GM12801 (cell line): ENCODE results near the gene OASL.

Source experiments
- CTCF ChIP-seq: IDR thresholded peaks from one replicate; pipeline ENCODE4 v1.5.1; 2011; ENCODE audit warnings: control low read depth; ENCODE audit not compliant: insufficient read length; ENCODE audit errors: extremely low read depth

Gene OASL

DNA sequence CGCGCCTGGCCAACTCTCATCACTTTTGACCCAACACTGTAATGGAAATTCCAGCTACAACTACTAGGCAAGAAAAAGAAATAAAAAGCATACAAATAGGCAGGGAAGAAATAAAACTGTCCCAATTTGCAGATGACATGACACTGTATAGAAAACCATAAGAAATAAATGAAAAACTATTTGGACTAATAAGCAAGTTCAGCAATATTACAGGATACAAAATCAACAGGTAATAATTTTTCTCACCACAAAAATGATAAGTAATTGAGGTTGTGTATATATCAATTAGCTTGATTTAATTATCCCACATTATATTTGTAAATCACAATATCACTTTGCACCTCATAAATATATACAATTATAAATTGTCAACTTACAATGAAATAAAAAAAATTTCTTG lies 41.9 kb upstream of the OASL start:
- TF ChIP-seq CTCF = no peak

DNA sequence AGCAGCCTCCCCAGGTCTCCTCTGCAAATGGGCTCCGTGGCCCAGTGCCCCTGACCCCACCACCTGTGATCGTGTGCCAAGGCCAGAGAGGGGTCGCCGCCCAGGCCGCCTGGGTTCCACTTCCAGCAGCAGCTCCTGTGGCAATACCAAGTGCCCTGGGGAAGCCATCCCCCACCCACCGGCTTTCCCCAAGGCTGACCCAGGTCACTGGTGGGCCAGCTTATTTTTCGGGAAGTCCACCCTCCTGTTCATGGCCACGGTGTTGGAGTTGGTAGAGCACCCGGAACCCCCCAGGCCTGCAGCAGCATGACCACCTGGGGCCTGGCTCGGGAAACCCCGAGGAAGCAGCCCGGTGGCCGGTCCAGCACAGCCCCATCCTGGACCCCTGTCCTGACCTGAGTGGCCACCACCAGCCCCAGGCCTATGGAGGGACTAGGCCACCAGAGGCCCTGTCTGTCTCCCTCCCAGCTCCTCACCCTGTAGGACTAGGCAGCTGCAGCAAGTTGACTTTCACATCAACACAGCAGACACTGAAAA lies 40.8 kb upstream of the OASL start:
- no peak for TF ChIP-seq CTCF

- TF ChIP-seq CTCF = no peak
Observed at GRCh38 chr12:121072147-121072546, 33.1 kb upstream of the OASL start.

- no peak for TF ChIP-seq CTCF
Observed at GRCh38 chr12:121069206-121069605, 30.2 kb upstream of the OASL start.

DNA sequence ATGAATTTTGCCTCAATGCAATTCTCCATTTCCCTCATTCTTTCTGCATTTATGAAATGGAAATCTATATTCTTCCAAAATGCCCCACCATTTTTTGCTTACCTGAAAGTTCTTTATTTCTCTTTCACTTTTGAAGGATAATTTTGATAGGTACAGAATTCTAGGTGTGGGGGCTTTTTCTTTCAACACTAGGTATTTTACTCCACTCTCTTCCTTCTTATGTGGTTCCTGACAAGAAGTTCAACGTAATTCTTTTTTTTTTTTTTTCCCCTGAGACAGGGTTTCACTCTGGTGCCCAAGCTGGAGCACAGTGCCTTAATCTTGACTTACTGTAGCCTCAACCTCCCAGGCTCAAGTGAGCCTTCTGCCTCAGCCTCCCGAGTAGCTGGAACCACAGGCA lies 26.3 kb upstream of the OASL start:
- no peak for TF ChIP-seq CTCF

GRCh38 chr12:121064116-121064515 lies 25.1 kb upstream of the OASL start:
- TF ChIP-seq CTCF = no peak

GRCh38 chr12:121062391-121063045 lies 23.5 kb upstream of the OASL start:
- TF ChIP-seq CTCF = no peak

- no peak for TF ChIP-seq CTCF
Observed at GRCh38 chr12:121061831-121062230, 22.8 kb upstream of the OASL start.
